ENCODE data around the gene C11orf42.

Gene C11orf42

GRCh38 chr11:6251120-6251733 is 45.9 kb downstream of the C11orf42 start:
- H3K4me3 Mint-ChIP-seq: no peak overlapping the region

GRCh38 chr11:6251990-6252473 is 46.7 kb downstream of the C11orf42 start:
- Mint-ChIP-seq H3K36me3 (ENCODE audit: low read depth) (no peaks in the 10 kb centered on the region), H3K4me1 (ENCODE audit: low read depth) (no peaks in the 10 kb centered on the region), H3K9me3 (no peaks in the 10 kb centered on the region), H3K27me3 (ENCODE audit: low read depth) (peaks cover 12% of the 10 kb centered on the region), H3K4me3 (no peak overlapping the region), H3K27ac (no peak overlapping the region)
- DNase-seq (ENCODE audit: low spot score): no peak

More at GRCh38 chr11:6251120-6251733, 45.9 kb downstream of the C11orf42 start:
- Mint-ChIP-seq H3K36me3 (ENCODE audit: low read depth) (no peaks in the 10 kb centered on the region), H3K9me3 (no peaks in the 10 kb centered on the region), H3K27me3 (ENCODE audit: low read depth) (peaks cover 13% of the 10 kb centered on the region), H3K4me1 (ENCODE audit: low read depth) (no peaks in the 10 kb centered on the region), H3K27ac (no peak overlapping the region)
- DNase-seq (ENCODE audit: low spot score): peak; percentile 33

GRCh38 chr11:6253197-6253596 is 47.8 kb downstream of the C11orf42 start:
- Mint-ChIP-seq H3K27me3 (ENCODE audit: low read depth) (peaks cover 6% of the 10 kb centered on the region), H3K4me1 (ENCODE audit: low read depth) (no peaks in the 10 kb centered on the region), H3K36me3 (ENCODE audit: low read depth) (no peaks in the 10 kb centered on the region), H3K27ac (no peak overlapping the region), H3K9me3 (no peaks in the 10 kb centered on the region), H3K4me3 (no peak overlapping the region)
- no peak for DNase-seq (ENCODE audit: low spot score)

- Mint-ChIP-seq H3K36me3 (ENCODE audit: low read depth) (no peaks in the 10 kb centered on the region), H3K27me3 (ENCODE audit: low read depth) (no peaks in the 10 kb centered on the region), H3K4me3 (no peak overlapping the region), H3K9me3 (no peaks in the 10 kb centered on the region), H3K27ac (no peak overlapping the region), H3K4me1 (ENCODE audit: low read depth) (no peaks in the 10 kb centered on the region)
- no peak for DNase-seq (ENCODE audit: low spot score)
These were observed 52.8 kb downstream of the C11orf42 start for GRCh38 chr11:6258141-6258540.

DNA sequence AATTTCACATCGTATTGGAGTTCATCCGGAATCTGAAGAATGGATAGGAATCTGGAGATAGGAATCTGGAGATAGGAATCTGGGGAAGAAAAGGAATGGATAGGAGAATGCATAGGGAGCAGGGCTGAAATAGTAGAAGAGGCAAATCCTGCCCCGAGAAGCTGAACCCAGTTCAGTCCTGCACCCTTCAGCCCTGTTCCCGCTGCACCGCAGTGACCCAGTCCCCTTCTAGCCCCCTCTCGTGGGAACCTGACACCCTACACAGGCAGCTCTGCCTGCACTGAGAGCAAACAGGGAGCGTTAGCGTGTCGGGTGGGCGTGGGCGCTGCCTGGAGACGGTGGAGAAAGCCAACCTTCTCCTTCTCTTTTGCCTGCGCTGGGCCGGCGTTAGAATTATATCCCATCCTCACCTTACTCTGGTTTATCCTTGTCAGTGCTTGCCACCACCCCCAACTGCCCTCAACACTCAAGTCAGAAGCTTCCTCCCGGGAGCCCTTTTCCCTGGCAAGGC is 53.3 kb downstream of the C11orf42 start:
- H3K27me3 Mint-ChIP-seq (ENCODE audit: low read depth): peaks cover under 1% of the 10 kb centered on the region
- DNase-seq (ENCODE audit: low spot score): no peak

DNA sequence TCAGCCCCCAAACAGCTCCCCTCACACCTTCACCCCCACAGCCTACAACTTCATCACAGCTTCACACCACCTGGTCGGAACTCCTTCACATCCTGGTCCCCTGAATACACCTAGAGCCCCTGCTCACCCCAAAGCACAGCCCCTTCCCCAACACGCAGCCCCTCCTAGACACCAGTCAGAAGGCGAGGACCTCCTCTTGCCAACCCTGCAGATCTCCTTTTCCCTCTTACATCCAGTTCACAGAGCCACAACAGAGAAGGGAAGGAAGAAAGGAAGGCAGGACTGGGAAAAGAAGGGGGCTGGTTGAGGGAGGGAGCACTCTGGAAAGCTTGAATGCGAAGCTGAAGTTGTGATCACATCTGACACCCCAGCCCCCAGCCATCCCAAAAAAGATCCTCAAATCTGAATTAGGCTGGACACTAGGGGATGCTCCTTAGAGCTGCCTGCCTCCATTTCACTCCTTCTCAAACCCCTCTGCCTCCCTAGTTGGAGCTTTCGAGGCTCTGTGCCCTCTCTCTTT is 54.9 kb downstream of the C11orf42 start:
- Mint-ChIP-seq H3K27ac (no peak overlapping the region), H3K4me3 (no peak overlapping the region), H3K27me3 (ENCODE audit: low read depth) (peaks cover 16% of the 10 kb centered on the region), H3K4me1 (ENCODE audit: low read depth) (no peaks in the 10 kb centered on the region), H3K9me3 (no peaks in the 10 kb centered on the region), H3K36me3 (ENCODE audit: low read depth) (no peaks in the 10 kb centered on the region)
- DNase-seq (ENCODE audit: low spot score): no peak

More for the DNA sequence above, 53.3 kb downstream of the C11orf42 start:
- no peak overlapping the region for H3K27ac Mint-ChIP-seq
- no peaks in the 10 kb centered on the region for H3K36me3 Mint-ChIP-seq (ENCODE audit: low read depth)
- H3K4me3 Mint-ChIP-seq: no peak overlapping the region
- no peaks in the 10 kb centered on the region for H3K4me1 Mint-ChIP-seq (ENCODE audit: low read depth)
- H3K9me3 Mint-ChIP-seq: no peaks in the 10 kb centered on the region

Data from T-helper 2 cell treated with Interferon-gamma antibody and Interleukin-4, amounts not matched to agents 5 μg/mL and 100 μg/mL, for 36 hours (primary cell).